Measurements from ENCODE around the gene PHLDA3. TPM values are rescaled to one million over a fixed set of nuclear protein-coding genes. Genes with fewer than 3 reads are reported as not detected.

PHLDA3 gene
- total RNA-seq, 2 donors from 2014 or later: 9.6 to 15.8 TPM

DNA sequence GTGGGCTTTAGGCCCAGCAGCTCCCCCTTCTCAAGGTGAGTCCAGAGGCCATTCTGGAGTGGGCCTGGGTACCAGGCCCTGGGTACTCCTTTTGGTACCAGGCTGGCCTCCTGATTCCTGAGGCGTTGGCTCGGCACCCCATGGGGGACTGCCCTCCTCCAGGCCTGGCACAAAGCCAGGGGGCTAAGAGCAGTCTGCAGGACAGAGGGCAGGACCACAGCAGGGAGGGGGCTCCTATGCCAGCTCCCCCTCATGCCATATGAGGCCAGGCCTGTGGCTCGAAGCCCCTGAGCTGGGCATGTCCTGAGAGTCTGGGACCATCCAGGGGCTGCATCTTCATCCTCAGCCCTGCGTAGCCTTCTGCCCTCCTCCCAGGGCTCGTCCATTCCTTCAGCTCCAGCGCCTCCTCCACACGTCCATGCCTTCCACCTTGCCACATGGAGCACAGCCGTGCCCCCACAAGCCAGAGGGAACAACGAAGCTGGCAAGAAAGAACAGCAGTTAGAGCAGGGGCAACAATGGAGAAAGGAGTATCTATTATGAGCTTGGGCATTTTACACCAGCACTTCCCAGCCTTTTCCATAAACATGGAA is 3.2 kb downstream of the PHLDA3 start:
- Histone ChIP-seq H3K36me3 (ENCODE audit: control insufficient read depth, insufficient read depth, low read length) (peaks cover 22% of the 10 kb centered on the region), H3K9me3 (ENCODE audit: control insufficient read depth, low read length) (no peaks in the 10 kb centered on the region), H3K4me1 (ENCODE audit: control insufficient read depth, insufficient read depth, low read length) (no peaks in the 10 kb centered on the region), H3K27me3 (ENCODE audit: control insufficient read depth, insufficient read depth, low read length, poor library complexity, severe bottlenecking) (peaks cover 15% of the 10 kb centered on the region), H3K9ac (ENCODE audit: extremely low read depth, low read length, poor library complexity, severe bottlenecking) (no peak overlapping the region), H3K4me3 (ENCODE audit: low read length) (peak overlapping the region; percentile 90), H3K27ac (ENCODE audit: low read depth, low read length) (no peak overlapping the region)
- TF ChIP-seq, protein P1, sequence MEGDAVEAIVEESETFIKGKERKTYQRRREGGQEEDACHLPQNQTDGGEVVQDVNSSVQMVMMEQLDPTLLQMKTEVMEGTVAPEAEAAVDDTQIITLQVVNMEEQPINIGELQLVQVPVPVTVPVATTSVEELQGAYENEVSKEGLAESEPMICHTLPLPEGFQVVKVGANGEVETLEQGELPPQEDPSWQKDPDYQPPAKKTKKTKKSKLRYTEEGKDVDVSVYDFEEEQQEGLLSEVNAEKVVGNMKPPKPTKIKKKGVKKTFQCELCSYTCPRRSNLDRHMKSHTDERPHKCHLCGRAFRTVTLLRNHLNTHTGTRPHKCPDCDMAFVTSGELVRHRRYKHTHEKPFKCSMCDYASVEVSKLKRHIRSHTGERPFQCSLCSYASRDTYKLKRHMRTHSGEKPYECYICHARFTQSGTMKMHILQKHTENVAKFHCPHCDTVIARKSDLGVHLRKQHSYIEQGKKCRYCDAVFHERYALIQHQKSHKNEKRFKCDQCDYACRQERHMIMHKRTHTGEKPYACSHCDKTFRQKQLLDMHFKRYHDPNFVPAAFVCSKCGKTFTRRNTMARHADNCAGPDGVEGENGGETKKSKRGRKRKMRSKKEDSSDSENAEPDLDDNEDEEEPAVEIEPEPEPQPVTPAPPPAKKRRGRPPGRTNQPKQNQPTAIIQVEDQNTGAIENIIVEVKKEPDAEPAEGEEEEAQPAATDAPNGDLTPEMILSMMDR (conservative IDR thresholded peaks at IDR 0.05): no peak
- WGBS, 2 experiments (ENCODE audit: insufficient coverage in 1 of 2, insufficient read length in 1 of 2): 93 to 95% methylated on average over 7 to 9 of the region's 9 CpGs
- Mint-ChIP-seq H3K4me1 (peaks cover 13% of the 10 kb centered on the region), H3K36me3 (ENCODE audit: low read depth) (peaks cover 8% of the 10 kb centered on the region), H3K4me3 (no peak overlapping the region), H3K9me3 (no peaks in the 10 kb centered on the region), H3K27me3 (ENCODE audit: insufficient read depth) (peaks cover 27% of the 10 kb centered on the region), H3K27ac (no peak overlapping the region)
- DNase-seq: no peak

DNA sequence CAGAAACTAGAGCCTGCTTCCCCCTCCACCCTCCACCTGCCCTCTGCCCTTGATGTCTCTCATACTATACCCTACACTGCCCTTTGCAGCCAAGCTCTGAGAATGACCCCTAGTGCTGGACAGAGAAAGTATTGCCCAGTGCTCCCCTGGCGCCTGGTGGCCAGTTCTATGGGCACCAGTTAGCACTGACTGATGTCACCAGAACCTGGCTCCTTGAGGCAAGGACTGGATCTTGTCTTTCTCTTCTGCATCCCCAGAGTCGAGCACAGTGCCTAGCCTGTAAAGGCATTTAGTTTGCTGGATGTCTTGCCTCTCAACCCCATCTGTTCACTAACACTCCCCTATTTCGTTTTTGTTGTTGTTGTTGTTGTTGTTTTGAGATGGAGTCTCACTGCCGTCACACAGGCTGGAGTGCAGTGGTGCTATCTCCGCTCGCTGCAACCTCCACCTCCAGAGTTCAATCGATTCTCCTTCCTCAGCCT is 5.9 kb downstream of the PHLDA3 start:
- Histone ChIP-seq H3K4me1 (ENCODE audit: control insufficient read depth, insufficient read depth, low read length) (no peaks in the 10 kb centered on the region), H3K36me3 (ENCODE audit: control insufficient read depth, insufficient read depth, low read length) (peaks cover 22% of the 10 kb centered on the region), H3K27ac (ENCODE audit: low read depth, low read length) (no peak overlapping the region), H3K4me3 (ENCODE audit: low read length) (no peak overlapping the region), H3K9ac (ENCODE audit: extremely low read depth, low read length, poor library complexity, severe bottlenecking) (no peak overlapping the region), H3K27me3 (ENCODE audit: control insufficient read depth, insufficient read depth, low read length, poor library complexity, severe bottlenecking) (no peaks in the 10 kb centered on the region), H3K9me3 (ENCODE audit: control insufficient read depth, low read length) (no peaks in the 10 kb centered on the region)
- H3K9me3 Mint-ChIP-seq: no peaks in the 10 kb centered on the region
- H3K4me1 Mint-ChIP-seq: peaks cover 6% of the 10 kb centered on the region
- H3K4me3 Mint-ChIP-seq: no peak overlapping the region
- H3K27me3 Mint-ChIP-seq (ENCODE audit: insufficient read depth): peaks cover 6% of the 10 kb centered on the region
- no peak overlapping the region for H3K27ac Mint-ChIP-seq
- 90% methylated on average over 5 to 7 of the region's 7 CpGs for WGBS, 2 experiments (ENCODE audit: insufficient coverage in 1 of 2, insufficient read length in 1 of 2)
- peak; percentile 81 for DNase-seq
- TF ChIP-seq, protein P1 (conservative IDR thresholded peaks at IDR 0.05): peak; percentile 68
- H3K36me3 Mint-ChIP-seq (ENCODE audit: low read depth): peaks cover 8% of the 10 kb centered on the region

DNA sequence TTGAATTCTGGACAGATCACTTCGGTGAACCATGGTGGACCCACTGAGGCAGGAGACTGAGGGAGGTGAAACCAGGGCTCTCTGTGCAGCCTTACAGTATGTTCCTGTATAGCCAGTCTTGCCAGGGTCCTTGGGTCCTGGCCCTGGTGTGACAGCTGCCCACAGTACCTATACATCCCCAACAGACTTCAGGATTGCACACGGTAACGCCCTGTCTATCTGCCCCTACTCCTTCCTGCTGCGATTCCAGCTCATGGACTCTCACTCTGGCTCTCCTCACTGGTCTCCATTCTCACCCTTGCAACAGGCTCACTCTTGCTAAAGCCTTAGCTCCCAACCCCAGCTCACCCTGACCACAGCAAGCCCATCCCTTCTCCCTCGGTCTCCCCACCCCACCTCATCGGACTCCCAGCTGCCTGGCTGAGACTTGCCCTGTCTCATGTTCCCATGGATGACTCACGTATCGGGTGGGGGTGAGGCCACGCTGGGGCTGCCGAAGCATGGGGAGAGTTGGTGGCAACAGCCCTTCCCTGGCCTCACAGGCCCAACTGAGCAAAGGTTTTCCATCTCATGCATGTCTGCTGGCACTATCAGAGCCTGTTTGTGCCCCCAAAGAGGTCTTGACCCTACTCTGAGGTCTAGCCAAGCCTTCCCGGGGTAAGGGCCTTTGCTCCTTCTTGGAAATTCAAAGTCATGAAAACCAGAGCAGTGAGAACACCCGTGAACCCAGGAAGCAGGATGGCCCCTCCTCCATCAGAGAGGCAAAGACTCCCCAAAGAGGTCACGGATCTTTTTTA is 7.1 kb downstream of the PHLDA3 start:
- Histone ChIP-seq H3K9me3 (ENCODE audit: control insufficient read depth, low read length) (no peaks in the 10 kb centered on the region), H3K27me3 (ENCODE audit: control insufficient read depth, insufficient read depth, low read length, poor library complexity, severe bottlenecking) (no peaks in the 10 kb centered on the region), H3K36me3 (ENCODE audit: control insufficient read depth, insufficient read depth, low read length) (peaks cover 22% of the 10 kb centered on the region), H3K27ac (ENCODE audit: low read depth, low read length) (no peak overlapping the region), H3K4me3 (ENCODE audit: low read length) (no peak overlapping the region), H3K4me1 (ENCODE audit: control insufficient read depth, insufficient read depth, low read length) (no peaks in the 10 kb centered on the region), H3K9ac (ENCODE audit: extremely low read depth, low read length, poor library complexity, severe bottlenecking) (no peak overlapping the region)
- no peak overlapping the region for H3K4me3 Mint-ChIP-seq
- DNase-seq: peak; percentile 57
- H3K9me3 Mint-ChIP-seq: no peaks in the 10 kb centered on the region
- H3K27ac Mint-ChIP-seq: no peak overlapping the region
- H3K4me1 Mint-ChIP-seq: peaks cover 9% of the 10 kb centered on the region
- 80 to 89% methylated on average over 11 to 13 of the region's 13 CpGs for WGBS, 2 experiments (ENCODE audit: insufficient coverage in 1 of 2, insufficient read length in 1 of 2)
- TF ChIP-seq, protein P1 (conservative IDR thresholded peaks at IDR 0.05): no peak
- H3K27me3 Mint-ChIP-seq (ENCODE audit: insufficient read depth): peaks cover 2% of the 10 kb centered on the region
- H3K36me3 Mint-ChIP-seq (ENCODE audit: low read depth): peaks cover 8% of the 10 kb centered on the region

Data from endodermal cell (in vitro differentiated cells).